ENCODE data around the gene NUP50.

Gene NUP50

DNA sequence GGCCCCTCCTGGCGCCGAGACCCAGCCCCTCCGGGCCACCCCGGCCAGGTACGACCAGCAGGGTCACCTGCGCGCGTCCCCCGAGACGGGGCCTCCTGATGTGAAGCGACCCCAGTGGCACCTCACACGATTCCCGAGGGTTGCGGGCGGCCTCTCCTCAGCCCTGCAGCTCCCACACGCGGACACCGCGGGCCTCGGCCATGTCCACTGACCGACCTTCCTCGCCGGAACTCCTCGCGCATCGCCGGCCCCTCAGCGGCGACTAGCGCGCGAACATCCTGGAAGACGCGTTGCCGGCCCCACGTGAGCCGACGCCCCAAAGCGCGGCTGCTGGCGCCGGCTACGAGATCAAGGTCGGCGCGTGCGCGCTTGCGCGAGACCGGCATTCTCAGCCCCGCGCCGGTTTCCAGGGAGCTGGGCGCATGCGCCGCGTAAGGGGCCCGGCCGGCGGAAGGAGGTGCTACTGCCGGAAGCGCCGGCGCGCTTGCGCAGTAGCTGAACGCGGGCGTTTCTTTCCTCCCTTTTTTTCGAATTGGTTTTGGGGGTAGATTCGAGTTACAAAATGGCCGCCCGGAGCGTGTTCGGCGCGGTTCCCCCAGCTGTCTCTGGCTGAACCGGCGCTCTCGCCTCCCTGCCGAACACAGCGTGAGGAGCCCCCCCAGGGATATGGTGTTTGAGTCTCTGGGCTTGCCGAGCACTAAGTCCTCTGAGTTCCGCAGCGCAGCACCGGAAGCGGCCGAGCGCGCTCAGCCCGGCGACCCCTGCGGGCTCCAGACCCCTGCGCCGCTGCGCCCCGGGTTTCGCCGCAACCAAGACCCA, at the start of gene NUP50:
Gene NUP50, plus strand, starts transcription at position 475 of the 819 bp plus-strand sequence. CDS start 4,253 bp downstream, outside the sequence.
- peak; percentile 1 for TF ChIP-seq CTCF (IDR thresholded peaks at IDR 0.05; ENCODE audit: low read depth, low read length, missing control alignments)
- in situ Hi-C loops (cut with HindIII; ENCODE audit: low pct_ligation_motif_present, low sequenced_read_pairs) = no loop called here
- Histone ChIP-seq H3K27ac (peak within 1 kb of the TSS; percentile 82), H3K36me3 (replicated peaks) (peaks cover 4% of the 10 kb centered on the region), H3K27me3 (replicated peaks) (no peaks in the 10 kb centered on the region), H3K4me3 (ENCODE audit: low read depth, low read length) (peak within 1 kb of the TSS; percentile 85)
- peak; percentile 91 for DNase-seq

GRCh38 chr22:45120440-45120839, 43.3 kb upstream of the NUP50 start:
- Histone ChIP-seq H3K27ac (no peak overlapping the region), H3K4me3 (ENCODE audit: low read depth, low read length) (no peak overlapping the region), H3K36me3 (replicated peaks) (no peaks in the 10 kb centered on the region), H3K27me3 (replicated peaks) (peaks cover 4% of the 10 kb centered on the region)
- TF ChIP-seq CTCF (IDR thresholded peaks at IDR 0.05; ENCODE audit: low read depth, low read length, missing control alignments) = no peak
- no peak for DNase-seq
- in situ Hi-C loops (cut with HindIII; ENCODE audit: low pct_ligation_motif_present, low sequenced_read_pairs) = no loop called here

DNA sequence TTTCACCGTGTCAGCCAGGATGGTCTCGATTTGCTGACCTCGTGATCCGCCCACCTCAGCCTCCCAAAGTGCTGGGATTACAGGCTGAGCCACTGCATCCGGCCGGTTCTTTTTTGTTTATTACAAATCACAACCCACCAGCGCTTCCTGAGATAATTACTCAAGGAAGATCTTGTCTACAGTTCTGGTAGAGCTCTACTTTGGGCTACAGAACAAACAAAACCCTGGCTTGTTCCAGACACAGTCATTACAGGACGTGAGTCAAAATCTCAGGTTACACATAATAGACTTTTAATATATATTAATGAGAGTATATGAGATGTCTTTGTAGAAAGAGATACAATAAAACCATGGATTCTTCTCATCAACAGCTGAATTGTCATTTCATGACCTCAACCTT, 42.8 kb upstream of the NUP50 start:
- H3K36me3 ChIP-seq (replicated peaks) = no peaks in the 10 kb centered on the region
- peaks cover 4% of the 10 kb centered on the region for H3K27me3 ChIP-seq (replicated peaks)
- no peak for TF ChIP-seq CTCF (IDR thresholded peaks at IDR 0.05; ENCODE audit: low read depth, low read length, missing control alignments)
- no peak overlapping the region for H3K27ac ChIP-seq
- in situ Hi-C loops (cut with HindIII; ENCODE audit: low pct_ligation_motif_present, low sequenced_read_pairs) = no loop called here
- no peak for DNase-seq
- H3K4me3 ChIP-seq (ENCODE audit: low read depth, low read length) = no peak overlapping the region

- TF ChIP-seq CTCF (IDR thresholded peaks at IDR 0.05; ENCODE audit: low read depth, low read length, missing control alignments) = no peak
- peaks cover 4% of the 10 kb centered on the region for H3K27me3 ChIP-seq (replicated peaks)
Observed at GRCh38 chr22:45124176-45124847, 39.4 kb upstream of the NUP50 start.

GRCh38 chr22:45125188-45125587, 38.5 kb upstream of the NUP50 start:
- peaks cover 4% of the 10 kb centered on the region for H3K27me3 ChIP-seq (replicated peaks)
- H3K4me3 ChIP-seq (ENCODE audit: low read depth, low read length) = no peak overlapping the region
- in situ Hi-C loops (cut with HindIII; ENCODE audit: low pct_ligation_motif_present, low sequenced_read_pairs) = no loop called here
- no peak overlapping the region for H3K27ac ChIP-seq
- no peak for TF ChIP-seq CTCF (IDR thresholded peaks at IDR 0.05; ENCODE audit: low read depth, low read length, missing control alignments)
- DNase-seq = peak; percentile 46
- H3K36me3 ChIP-seq (replicated peaks) = no peaks in the 10 kb centered on the region

More at GRCh38 chr22:45124176-45124847, 39.4 kb upstream of the NUP50 start:
- H3K4me3 ChIP-seq (ENCODE audit: low read depth, low read length) = no peak overlapping the region
- in situ Hi-C loops (cut with HindIII; ENCODE audit: low pct_ligation_motif_present, low sequenced_read_pairs) = no loop called here
- no peaks in the 10 kb centered on the region for H3K36me3 ChIP-seq (replicated peaks)
- no peak overlapping the region for H3K27ac ChIP-seq
- no peak for DNase-seq

Measured in brain microvascular endothelial cell (primary cell).